IMR-90 (cell line): ENCODE measurements around the gene FAM200C. TPM values are rescaled to one million over a fixed set of nuclear protein-coding genes. Genes with fewer than 3 reads are reported as not detected.

Source experiments
- ATAC-seq: fragments of 200-7000 bp; cut with Tn5 transposase; 2 replicates; pipeline ENCODE4 v1.9.1; 2020; ENCODE audit warnings: low read depth, mild to moderate bottlenecking, moderate library complexity
- BruUV-seq: library from RNA; stranded (reverse); fragments of 400-500 nt; replicated peaks from 2 replicates; lab custom pipeline; 2021; lab: Mats Ljungman, UMichigan
- CTCF ChIA-PET: fragments of 300-600 bp; formaldehyde crosslinking; extraction: SDS; loops from one replicate; lab custom pipeline; 2021; ENCODE audit warnings: antibody characterized with exemption; lab: Yijun Ruan, JAX
- POLR2A ChIA-PET: fragments of 300-600 bp; sonication (Branson Sonifier 250); formaldehyde crosslinking; loops from one replicate; lab custom pipeline; 2022; ENCODE audit warnings: antibody characterized with exemption; ENCODE audit not compliant: unreplicated experiment; lab: Charles Lee
- DNase-seq: peaks from one replicate; pipeline ENCODE4 v3.0.0; 2013
- H2AFZ ChIP-seq: replicated peaks from 2 replicates; pipeline ENCODE3; 2013; ENCODE audit warnings: low read length, mild to moderate bottlenecking; ENCODE audit not compliant: poor library complexity
- H2AK5ac ChIP-seq: 2 replicates; pipeline ENCODE4 v1.6.1; 2013; ENCODE audit warnings: low read depth, low read length, inconsistent platforms
- H2AK9ac ChIP-seq: replicated peaks from 2 replicates; pipeline ENCODE3; 2013; ENCODE audit warnings: mild to moderate bottlenecking, low read depth, low read length, moderate library complexity; ENCODE audit not compliant: poor library complexity
- H2BK120ac ChIP-seq: 2 replicates; pipeline ENCODE4 v1.6.1; 2013; ENCODE audit warnings: low read depth, low read length, inconsistent platforms
- H2BK15ac ChIP-seq: 3 replicates; pipeline ENCODE4 v1.6.1; 2013; ENCODE audit warnings: low read depth, low read length, inconsistent platforms
- H2BK20ac ChIP-seq: 2 replicates; pipeline ENCODE4 v1.6.1; 2013; ENCODE audit warnings: low read depth, mild to moderate bottlenecking, inconsistent platforms, low read length, moderate library complexity
- H2BK5ac ChIP-seq: 2 replicates; pipeline ENCODE4 v1.6.1; 2013; ENCODE audit warnings: mild to moderate bottlenecking, low read depth, low read length, inconsistent platforms; ENCODE audit not compliant: poor library complexity, severe bottlenecking
- H3K14ac ChIP-seq: replicated peaks from 2 replicates; pipeline ENCODE4 v1.6.1; 2013; ENCODE audit warnings: low read depth, low read length, inconsistent platforms
- H3K18ac ChIP-seq: 2 replicates; pipeline ENCODE4 v1.6.1; 2013; ENCODE audit warnings: low read depth, low read length, control low read depth
- H3K23ac ChIP-seq: 2 replicates; pipeline ENCODE4 v1.6.1; 2013; ENCODE audit warnings: low read depth, low read length, inconsistent platforms
- H3K27ac ChIP-seq: 2 replicates; pipeline ENCODE4 v1.5.1; 2013; ENCODE audit warnings: mild to moderate bottlenecking, control low read depth, low read length; ENCODE audit not compliant: insufficient read depth
- H3K27me3 ChIP-seq: 2 replicates; pipeline ENCODE4 v1.6.1; 2013; ENCODE audit warnings: low read length; ENCODE audit not compliant: control insufficient read depth, insufficient read depth
- H3K36me3 ChIP-seq: 2 replicates; pipeline ENCODE4 v1.6.1; 2013; ENCODE audit warnings: low read length, mixed read lengths; ENCODE audit not compliant: control insufficient read depth, insufficient read depth
- H3K4ac ChIP-seq: 2 replicates; pipeline ENCODE4 v1.6.1; 2013; ENCODE audit warnings: low read depth, low read length, inconsistent platforms
- H3K4me1 ChIP-seq: 2 replicates; pipeline ENCODE4 v1.6.1; 2013; ENCODE audit warnings: low read length, mixed read lengths; ENCODE audit not compliant: control insufficient read depth, insufficient read depth
- H3K4me2 ChIP-seq: 2 replicates; pipeline ENCODE4 v1.6.1; 2013; ENCODE audit warnings: low read depth, mild to moderate bottlenecking, control low read depth, low read length, moderate library complexity
- H3K4me3 ChIP-seq: 2 replicates; pipeline ENCODE4 v1.5.1; 2013; ENCODE audit warnings: low read depth, mild to moderate bottlenecking, control low read depth, low read length, moderate library complexity; ENCODE audit not compliant: insufficient read depth
- H3K56ac ChIP-seq: 2 replicates; pipeline ENCODE4 v1.6.1; 2013; ENCODE audit warnings: low read length, inconsistent platforms; ENCODE audit not compliant: insufficient read depth; ENCODE audit errors: extremely low read depth
- H3K79me1 ChIP-seq, 2 experiments: 2 replicates each; pipeline ENCODE4 v1.6.1; 2013; ENCODE audit warnings: low read length in 2 of 2, inconsistent platforms in 1 of 2, low read depth in 1 of 2
- H3K9ac ChIP-seq: 2 replicates; pipeline ENCODE4 v1.6.1; 2013; ENCODE audit warnings: low read depth, low read length, control low read depth
- H3K9me1 ChIP-seq: 2 replicates; pipeline ENCODE4 v1.6.1; 2013; ENCODE audit warnings: low read length, inconsistent platforms; ENCODE audit not compliant: insufficient read depth
- H3K9me3 ChIP-seq: 2 replicates; pipeline ENCODE4 v1.6.1; 2013; ENCODE audit warnings: low read length; ENCODE audit not compliant: control insufficient read depth, insufficient read depth
- H4K20me1 ChIP-seq: 2 replicates; pipeline ENCODE4 v1.6.1; 2013; ENCODE audit warnings: low read length, inconsistent platforms; ENCODE audit not compliant: insufficient read depth
- H4K5ac ChIP-seq: 2 replicates; pipeline ENCODE4 v1.6.1; 2013; ENCODE audit warnings: mild to moderate bottlenecking, low read depth, low read length, control low read depth
- H4K8ac ChIP-seq, 2 experiments: 2 replicates each; pipeline ENCODE4 v1.6.1; 2013; ENCODE audit warnings: low read depth in 2 of 2, low read length in 2 of 2, control low read depth in 1 of 2, inconsistent platforms in 1 of 2
- H4K91ac ChIP-seq: 2 replicates; pipeline ENCODE4 v1.6.1; 2013; ENCODE audit warnings: low read depth, low read length, inconsistent platforms; ENCODE audit not compliant: insufficient read depth
- BHLHE40 ChIP-seq: fragments of 150-350 bp; IDR thresholded peaks from 2 replicates; pipeline ENCODE4 v1.6.1; 2016; ENCODE audit warnings: mild to moderate bottlenecking, low read depth, low read length
- CEBPB ChIP-seq: IDR thresholded peaks from 2 replicates; pipeline ENCODE4 v1.6.1; 2012; ENCODE audit warnings: low read depth, low read length, improper control_type of control experiment
- CHD1 ChIP-seq: IDR thresholded peaks from 2 replicates; pipeline ENCODE4 v1.6.1; 2012; ENCODE audit warnings: low read depth, low read length, improper control_type of control experiment
- FOS ChIP-seq: fragments of 150-350 bp; IDR thresholded peaks from 2 replicates; pipeline ENCODE4 v1.6.1; 2016; ENCODE audit warnings: low read depth, low read length
- MAFK ChIP-seq: IDR thresholded peaks from 2 replicates; pipeline ENCODE4 v1.6.1; 2012; ENCODE audit warnings: low read depth, low read length, improper control_type of control experiment
- MAZ ChIP-seq: IDR thresholded peaks from 2 replicates; pipeline ENCODE4 v1.6.1; 2012; ENCODE audit warnings: low read depth, mild to moderate bottlenecking, low read length, improper control_type of control experiment, moderate library complexity, borderline replicate concordance
- MXI1 ChIP-seq: IDR thresholded peaks from 2 replicates; pipeline ENCODE4 v1.6.1; 2012; ENCODE audit warnings: low read depth, mild to moderate bottlenecking, low read length, moderate library complexity, borderline replicate concordance
- POLR2A ChIP-seq: IDR thresholded peaks from 2 replicates; pipeline ENCODE4 v1.6.1; 2012; ENCODE audit warnings: mild to moderate bottlenecking, low read depth, low read length
- RCOR1 ChIP-seq: IDR thresholded peaks from 2 replicates; pipeline ENCODE4 v1.6.1; 2012; ENCODE audit warnings: mild to moderate bottlenecking, low read length, improper control_type of control experiment; ENCODE audit not compliant: insufficient replicate concordance
- RFX5 ChIP-seq: IDR thresholded peaks from 2 replicates; pipeline ENCODE4 v1.8.0; 2012; ENCODE audit warnings: low read depth, mild to moderate bottlenecking, low read length, moderate library complexity
- SMC3 ChIP-seq: fragments of 150-350 bp; IDR thresholded peaks from 2 replicates; pipeline ENCODE4 v1.6.1; 2016; ENCODE audit warnings: low read depth, mild to moderate bottlenecking, antibody characterized with exemption, low read length, moderate library complexity
- dilution Hi-C: fragments of 300-500 bp; cut with HindIII; formaldehyde crosslinking; loops from one replicate; pipeline ENCODE4 v1.14.3; 2018; ENCODE audit warnings: low sequenced_read_pairs; ENCODE audit not compliant: unreplicated experiment
- in situ Hi-C: fragments of 300-500 bp; cut with MboI; formaldehyde crosslinking; loops from 3 replicates; pipeline ENCODE4 v1.14.3; 2019; ENCODE audit warnings: low sequenced_read_pairs, inconsistent platforms, mixed read lengths
- intact Hi-C: fragments of 100-400 bp; cut with micrococcal nuclease; formaldehyde crosslinking; loops from 2 replicates; pipeline ENCODE4 v1.10.0; 2022
- polyA plus RNA-seq, 3 experiments: library from polyadenylated mRNA; depleted of rRNA; stranded (reverse); fragments of >200 nt; gene quantifications; 2 replicates each; pipeline ENCODE4 v1.2.3, GENCODE V29; 2012; ENCODE audit warnings: low replicate concordance in 1 of 3
- total RNA-seq: library from RNA; depleted of rRNA; stranded (reverse); fragments of >200 nt; gene quantifications from 2 replicates; pipeline ENCODE4 v1.2.3, GENCODE V29; 2012
- TF ChIP-seq, protein P1 (sequence below): fragments of 150-350 bp; IDR thresholded peaks from 2 replicates; pipeline ENCODE4 v1.6.1; 2016; ENCODE audit warnings: low read depth, mild to moderate bottlenecking, low read length, moderate library complexity, borderline replicate concordance
- TF ChIP-seq, protein P2 (sequence below): fragments of 150-350 bp; IDR thresholded peaks from 2 replicates; pipeline ENCODE4 v1.6.1; 2017; ENCODE audit warnings: mild to moderate bottlenecking, antibody characterized with exemption, low read length, low read depth

Gene FAM200C
- total and polyA plus RNA-seq, 2 of the 4 experiments (the other 2 are of a cell fraction), result 1.7 to 6.3 TPM

GRCh38 chr5:160376416-160376815 is 23.4 kb downstream of the FAM200C start:
- no peak overlapping the region for H3K56ac ChIP-seq
- no peak overlapping the region for H4K8ac ChIP-seq
- H2AK5ac ChIP-seq, result no peak overlapping the region
- ChIA-PET CTCF (interaction anchor here (0.5 kb wide), 1 partner anchor 41 kb away, joined by 4 read pairs; no protein-coding TSS in a partner anchor), POLR2A (no interaction called here)
- H4K5ac ChIP-seq, result no peak overlapping the region
- no peak overlapping the region for H2BK120ac ChIP-seq
- peaks cover 15% of the 10 kb centered on the region for H3K27me3 ChIP-seq
- no peak overlapping the region for H3K9ac ChIP-seq
- no peaks in the 10 kb centered on the region for H3K36me3 ChIP-seq
- no peak overlapping the region for H3K4me3 ChIP-seq
- H3K79me1 ChIP-seq, result no peaks in the 10 kb centered on the region
- no peak overlapping the region for H3K27ac ChIP-seq
- no peaks in the 10 kb centered on the region for H4K20me1 ChIP-seq
- H3K9me3 ChIP-seq, result no peaks in the 10 kb centered on the region
- H3K9me1 ChIP-seq, result peaks cover 3% of the 10 kb centered on the region; the same call in 1 of the 2 replicates
- TF ChIP-seq MXI1 (no peak), CHD1 (no peak), RFX5 (no peak), MAFK (no peak), SMC3 (no peak), BHLHE40 (no peak), CEBPB (no peak), FOS (no peak), RCOR1 (no peak), POLR2A (no peak), MAZ (no peak)
- TF ChIP-seq, protein P1, sequence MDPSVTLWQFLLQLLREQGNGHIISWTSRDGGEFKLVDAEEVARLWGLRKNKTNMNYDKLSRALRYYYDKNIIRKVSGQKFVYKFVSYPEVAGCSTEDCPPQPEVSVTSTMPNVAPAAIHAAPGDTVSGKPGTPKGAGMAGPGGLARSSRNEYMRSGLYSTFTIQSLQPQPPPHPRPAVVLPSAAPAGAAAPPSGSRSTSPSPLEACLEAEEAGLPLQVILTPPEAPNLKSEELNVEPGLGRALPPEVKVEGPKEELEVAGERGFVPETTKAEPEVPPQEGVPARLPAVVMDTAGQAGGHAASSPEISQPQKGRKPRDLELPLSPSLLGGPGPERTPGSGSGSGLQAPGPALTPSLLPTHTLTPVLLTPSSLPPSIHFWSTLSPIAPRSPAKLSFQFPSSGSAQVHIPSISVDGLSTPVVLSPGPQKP, result no peak
- TF ChIP-seq, protein P2, sequence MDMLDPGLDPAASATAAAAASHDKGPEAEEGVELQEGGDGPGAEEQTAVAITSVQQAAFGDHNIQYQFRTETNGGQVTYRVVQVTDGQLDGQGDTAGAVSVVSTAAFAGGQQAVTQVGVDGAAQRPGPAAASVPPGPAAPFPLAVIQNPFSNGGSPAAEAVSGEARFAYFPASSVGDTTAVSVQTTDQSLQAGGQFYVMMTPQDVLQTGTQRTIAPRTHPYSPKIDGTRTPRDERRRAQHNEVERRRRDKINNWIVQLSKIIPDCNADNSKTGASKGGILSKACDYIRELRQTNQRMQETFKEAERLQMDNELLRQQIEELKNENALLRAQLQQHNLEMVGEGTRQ, result no peak
- no peak overlapping the region for H3K4ac ChIP-seq
- intact Hi-C loops (no loop called here), dilution Hi-C loops (no loop called here), in situ Hi-C loops (no loop called here)
- H3K14ac ChIP-seq, result no peak overlapping the region
- DNase-seq, result no peak
- no peak overlapping the region for H3K4me2 ChIP-seq
- H2BK5ac ChIP-seq, result no peak overlapping the region
- H3K23ac ChIP-seq, result no peak overlapping the region
- no peaks in the 10 kb centered on the region for H3K4me1 ChIP-seq
- no peak overlapping the region for H2AFZ ChIP-seq
- H2BK15ac ChIP-seq, result no peak overlapping the region
- no TSS peak for BruUV-seq
- no peak overlapping the region for H4K91ac ChIP-seq
- no peak overlapping the region for H2AK9ac ChIP-seq
- H3K18ac ChIP-seq, result no peak overlapping the region
- H2BK20ac ChIP-seq, result no peak overlapping the region
- ATAC-seq, result no peak
